Right lobe of liver (tissue), 6 donors: ENCODE results near the gene TIGAR. TPM values are rescaled to one million over a fixed set of nuclear protein-coding genes. Genes with fewer than 3 reads are reported as not detected.

Experiments used
- ATAC-seq, 4 donors: fragments of 200-7000 bp; cut with Tn5 transposase; one replicate each; pipeline ENCODE4 v1.9.1; 2020; ENCODE audit warnings: mild to moderate bottlenecking in 4 of 4, moderate library complexity in 4 of 4
- DNase-seq, 3 donors: peaks; one replicate each; pipeline ENCODE4 v3.0.0-alpha.2; 2020
- H3K27ac ChIP-seq, 3 donors: fragments of 200-600 bp; one replicate each; pipeline ENCODE4 v1.8.0; 2022
- H3K27me3 ChIP-seq, 2 donors: fragments of 200-600 bp; one replicate each; pipeline ENCODE4 v1.8.0; 2022
- H3K36me3 ChIP-seq, 4 donors: fragments of 200-600 bp; sonication (generic) in 1 of 4; one replicate each; pipeline versions ENCODE4 v1.5.1 to v1.8.0; 2017 to 2022; ENCODE audit warnings: control low read depth in 1 of 4
- H3K4me1 ChIP-seq, 4 donors: fragments of 200-600 bp; sonication (generic) in 1 of 4; one replicate each; pipeline versions ENCODE4 v1.5.1 to v1.8.0; 2017 to 2022; ENCODE audit warnings: control low read depth in 1 of 4
- H3K4me3 ChIP-seq, 3 donors: fragments of 200-600 bp; one replicate each; pipeline ENCODE4 v1.8.0; 2022
- H3K9me3 ChIP-seq, 4 donors: fragments of 200-600 bp; sonication (generic) in 1 of 4; one replicate each; pipeline versions ENCODE4 v1.5.1 to v1.8.0; 2017 to 2022; ENCODE audit warnings: control low read depth in 1 of 4
- CTCF ChIP-seq, 4 donors: fragments of 200-600 bp in 3 of 4; fragments of 450-650 bp in 1 of 4; IDR thresholded peaks; one replicate each; pipeline versions ENCODE4 v1.5.1 to v1.8.0; 2016 to 2022; ENCODE audit warnings: antibody characterized with exemption in 4 of 4, mild to moderate bottlenecking in 2 of 4
- POLR2A ChIP-seq: fragments of 450-650 bp; IDR thresholded peaks from one replicate; pipeline ENCODE4 v1.6.1; 2017; ENCODE audit warnings: antibody characterized with exemption, mild to moderate bottlenecking
- WGBS: methylation state at CpG from one replicate; pipeline ENCODE4 v1.1.6; 2018; ENCODE audit warnings: low coverage, low lambda C conversion rate; ENCODE audit not compliant: insufficient coverage; ENCODE audit errors: missing lambda C conversion rate; 5-methylcytosine and 5-hydroxymethylcytosine counted together
- intact Hi-C, 2 donors: fragments of 100-400 bp; cut with DNase I; formaldehyde crosslinking; loops; one replicate each; pipeline versions ENCODE4 v1.11.2 to v1.14.1; 2022
- total RNA-seq, 6 experiments: library from RNA; depleted of rRNA in 2 of 6; stranded (reverse); fragments of >200 nt in 2 of 6; fragmentation: NEBNext Ultra II Directional in 3 of 6; extraction: Animal tissue kit (Norgen Biotek cat#: 25700) in 3 of 6; gene quantifications; one replicate each; pipeline versions ENCODE4 v1.1.0 to v1.2.4, GENCODE V29; 2016 to 2023
- donor health status: DM: no; HTN: yes; CAD: no.
- donor health status: DM: no; HTN: no; CAD: no.
- donor health status: DM: no; HTN: no; CAD: no.
- donor health status: DM: no; HTN: yes; CAD: no.
- donor health status: DM: no; HTN: yes; CAD: no.

Gene TIGAR
- total RNA-seq, 6 experiments from 2014 or later: 4.0 to 9.1 (median 5.1) TPM

DNA sequence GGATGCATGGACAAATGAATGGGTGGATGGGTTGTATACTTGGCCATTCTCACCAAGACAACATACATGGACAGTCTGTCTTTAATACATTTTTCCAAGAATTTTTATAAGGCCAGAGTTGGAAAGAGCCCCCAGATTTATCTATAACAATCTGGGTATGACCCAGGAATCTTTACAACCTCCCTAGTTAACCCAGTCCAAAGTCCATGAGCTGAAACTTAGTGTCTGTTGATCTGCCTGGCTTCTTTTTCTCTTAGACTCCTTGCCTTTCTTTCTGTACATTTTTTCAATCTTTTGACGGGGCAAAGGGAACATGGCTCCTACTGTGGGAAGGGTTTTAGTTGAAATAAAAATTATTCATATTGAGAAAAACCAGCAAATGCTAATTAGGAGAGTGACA lies 57.8 kb downstream of the TIGAR start:
- intact Hi-C loops: no loop called here
- no peaks in the 10 kb centered on the region for H3K36me3 ChIP-seq
- no peak overlapping the region for H3K27ac ChIP-seq
- DNase-seq (no peak), ATAC-seq (no peak)
- H3K4me1 ChIP-seq: no peaks in the 10 kb centered on the region
- no peak for TF ChIP-seq CTCF (IDR thresholded peaks at IDR 0.05)
- no peak for TF ChIP-seq POLR2A
- H3K4me3 ChIP-seq: no peak overlapping the region
- 56% methylated on average over 1 of the region's 1 CpG for WGBS
- H3K9me3 ChIP-seq: no peaks in the 10 kb centered on the region
- H3K27me3 ChIP-seq: no peaks in the 10 kb centered on the region

DNA sequence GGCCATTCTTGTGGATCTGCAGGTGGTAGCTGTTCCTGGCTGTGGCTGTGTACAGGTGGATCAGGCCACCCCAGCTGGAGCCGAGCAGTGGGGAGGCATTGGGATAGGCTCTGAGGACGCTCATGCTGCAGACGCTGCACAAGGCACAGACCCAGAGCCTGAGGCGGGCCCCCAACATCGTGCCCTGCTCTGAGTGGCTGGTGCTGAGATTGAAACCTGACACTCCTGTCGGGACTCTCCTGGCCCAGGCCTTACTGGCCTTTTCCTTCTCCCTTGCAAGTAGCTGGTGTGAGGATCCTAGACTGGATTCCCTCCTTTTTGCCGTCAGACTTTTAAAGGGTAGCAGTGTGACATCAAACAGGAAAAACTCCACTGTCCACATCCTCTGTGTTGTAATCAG lies 58.4 kb downstream of the TIGAR start, which contains the start of gene FGF23:
Gene FGF23 (minus strand): TSS at position 308 of the 400 bp plus-strand sequence. CDS start 130 bp downstream, at position 178.
- peak; percentile 45 to 91 (median 65) for ATAC-seq
- no peaks in the 10 kb centered on the region for H3K27me3 ChIP-seq
- no peaks in the 10 kb centered on the region for H3K4me1 ChIP-seq
- WGBS: 0% methylated on average over 1 of the region's 7 CpGs
- intact Hi-C loops: no loop called here
- no peak within 1 kb of the TSS for H3K27ac ChIP-seq
- no peaks in the 10 kb centered on the region for H3K9me3 ChIP-seq
- no peaks in the 10 kb centered on the region for H3K36me3 ChIP-seq
- no peak for TF ChIP-seq CTCF (IDR thresholded peaks at IDR 0.05)
- no peak for TF ChIP-seq POLR2A
- no peak within 1 kb of the TSS for H3K4me3 ChIP-seq
- peak in 1 of 3 donors; percentile 37 for DNase-seq

- H3K36me3 ChIP-seq: no peaks in the 10 kb centered on the region
- no peak overlapping the region for H3K27ac ChIP-seq
- no peaks in the 10 kb centered on the region for H3K9me3 ChIP-seq
- H3K4me3 ChIP-seq: no peak overlapping the region
- no peak for DNase-seq
- WGBS: 57% methylated on average over 2 of the region's 4 CpGs
- TF ChIP-seq POLR2A (no peak), CTCF (IDR thresholded peaks at IDR 0.05) (no peak)
- ATAC-seq: no peak
- intact Hi-C loops: no loop called here
- no peaks in the 10 kb centered on the region for H3K27me3 ChIP-seq
- no peaks in the 10 kb centered on the region for H3K4me1 ChIP-seq
Observed at GRCh38 chr12:4380332-4380731, 59.3 kb downstream of the TIGAR start.

DNA sequence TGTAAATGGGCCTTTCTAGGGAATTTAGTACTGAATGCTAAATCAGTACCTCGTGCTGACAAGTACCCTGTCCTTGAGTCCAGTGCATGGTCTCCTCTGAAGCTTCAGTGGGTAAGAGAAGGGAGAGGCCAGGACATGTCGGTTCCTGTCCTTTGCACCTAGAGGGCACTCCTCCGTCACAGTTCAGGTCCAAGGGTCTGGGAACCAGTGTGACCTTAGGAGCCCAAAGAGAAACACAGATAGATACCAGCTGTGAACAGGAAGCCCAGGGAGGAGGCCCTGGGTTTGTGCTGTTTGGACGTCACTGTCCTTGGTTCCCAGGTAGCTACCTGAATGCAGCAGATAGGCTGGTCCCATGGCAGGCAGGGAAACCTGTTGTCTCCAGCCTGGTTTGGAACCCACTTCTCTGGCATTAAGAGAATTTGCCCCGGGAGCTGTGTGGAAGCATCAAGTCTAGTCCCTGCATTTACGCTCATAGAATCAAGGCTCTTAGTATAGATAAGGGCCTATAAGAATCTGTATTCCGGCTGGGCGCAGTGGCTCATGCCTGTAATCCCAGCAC lies 62.4 kb downstream of the TIGAR start:
- Histone ChIP-seq H3K36me3 (no peaks in the 10 kb centered on the region), H3K9me3 (no peaks in the 10 kb centered on the region), H3K4me3 (no peak overlapping the region), H3K4me1 (no peaks in the 10 kb centered on the region), H3K27ac (no peak overlapping the region), H3K27me3 (no peaks in the 10 kb centered on the region)
- TF ChIP-seq POLR2A (no peak), CTCF (IDR thresholded peaks at IDR 0.05) (no peak)
- ATAC-seq (peak in 1 of 4 donors; percentile 27), DNase-seq (no peak)
- intact Hi-C loops: no loop called here
- WGBS: 44% methylated on average over 4 of the region's 8 CpGs
